Measurements from ENCODE around the gene PLD6.

The PLD6 gene

GRCh38 chr17:17156511-17156910, 49.6 kb downstream of the PLD6 start:
- no peak for DNase-seq (ENCODE audit: low read depth in 1 of 2, low spot score in 1 of 2)

GRCh38 chr17:17156107-17156506, 50.0 kb downstream of the PLD6 start:
- DNase-seq (ENCODE audit: low read depth in 1 of 2, low spot score in 1 of 2): no peak

DNA sequence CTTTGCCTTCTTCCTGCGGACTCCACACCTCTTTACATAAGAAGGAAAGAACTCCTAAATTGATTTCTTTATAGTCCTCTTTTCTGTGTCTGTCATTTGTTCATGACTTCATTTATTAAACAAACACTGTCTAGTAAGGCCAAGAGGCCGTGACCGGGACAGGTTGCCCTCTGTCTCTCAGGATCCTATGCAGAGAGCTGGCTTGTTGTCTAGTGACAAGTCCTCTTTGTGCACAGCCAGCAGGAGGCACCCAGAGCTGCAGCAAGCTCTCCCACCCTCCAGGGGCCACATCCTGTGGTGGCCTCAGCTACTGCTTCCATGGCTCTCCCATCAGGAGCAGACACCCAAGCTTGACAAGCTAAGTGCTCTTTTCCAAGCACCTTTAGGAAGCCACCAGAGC, 50.6 kb downstream of the PLD6 start:
- DNase-seq (ENCODE audit: low read depth in 1 of 2, low spot score in 1 of 2): no peak

DNA sequence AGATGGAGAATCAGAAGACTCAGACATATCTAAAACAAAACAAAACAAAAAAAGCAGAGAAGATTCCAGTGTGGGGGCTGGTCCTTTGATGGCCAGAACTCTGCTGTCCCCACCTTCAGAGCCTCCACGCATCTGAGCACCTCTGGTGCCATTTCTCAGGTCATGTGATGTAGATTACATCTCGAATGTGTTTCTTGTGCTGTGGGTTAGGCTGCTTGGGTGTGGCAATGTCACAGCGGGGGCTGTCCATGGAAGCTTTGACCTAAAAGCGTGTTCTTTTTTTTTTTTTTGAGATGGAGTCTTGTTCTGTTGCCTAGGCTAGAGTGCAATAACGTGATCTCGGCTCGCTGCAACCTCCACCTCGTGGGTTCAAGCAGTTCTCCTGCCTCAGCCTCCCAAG, 51.2 kb downstream of the PLD6 start:
- no peak for DNase-seq (ENCODE audit: low read depth in 1 of 2, low spot score in 1 of 2)

- DNase-seq (ENCODE audit: low read depth in 1 of 2, low spot score in 1 of 2): no peak
Measured at GRCh38 chr17:17154556-17154955, 51.6 kb downstream of the PLD6 start.

- DNase-seq (ENCODE audit: low read depth in 1 of 2, low spot score in 1 of 2): no peak
Measured at GRCh38 chr17:17153709-17154108, 52.4 kb downstream of the PLD6 start.

GRCh38 chr17:17153071-17153470, 53.1 kb downstream of the PLD6 start:
- DNase-seq (ENCODE audit: low read depth in 1 of 2, low spot score in 1 of 2): no peak

- DNase-seq (ENCODE audit: low read depth in 1 of 2, low spot score in 1 of 2): no peak
Measured at GRCh38 chr17:17152385-17152784, 53.7 kb downstream of the PLD6 start.

GRCh38 chr17:17151962-17152361, 54.2 kb downstream of the PLD6 start:
- no peak for DNase-seq (ENCODE audit: low read depth in 1 of 2, low spot score in 1 of 2)

DNA sequence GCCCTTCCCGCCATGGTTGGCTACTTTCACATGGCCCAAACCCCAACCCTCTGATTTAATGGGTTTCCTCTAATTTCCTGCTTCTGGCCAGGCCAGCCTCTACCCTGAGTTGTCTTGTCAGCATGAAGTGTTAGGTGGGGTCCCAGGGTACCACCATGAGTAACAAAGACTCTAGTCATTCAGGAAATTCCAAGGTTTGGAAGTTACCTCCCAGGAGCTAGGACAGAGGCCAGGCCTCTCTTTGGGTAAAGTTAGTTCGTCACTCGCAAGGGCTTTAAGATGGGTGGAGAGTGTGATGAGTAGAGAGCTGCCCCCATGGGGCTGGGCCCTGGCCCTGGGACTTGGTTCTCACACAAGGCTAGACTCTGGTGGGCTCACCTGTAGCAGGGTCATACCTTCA, 54.6 kb downstream of the PLD6 start:
- no peak for DNase-seq (ENCODE audit: low read depth in 1 of 2, low spot score in 1 of 2)

DNA sequence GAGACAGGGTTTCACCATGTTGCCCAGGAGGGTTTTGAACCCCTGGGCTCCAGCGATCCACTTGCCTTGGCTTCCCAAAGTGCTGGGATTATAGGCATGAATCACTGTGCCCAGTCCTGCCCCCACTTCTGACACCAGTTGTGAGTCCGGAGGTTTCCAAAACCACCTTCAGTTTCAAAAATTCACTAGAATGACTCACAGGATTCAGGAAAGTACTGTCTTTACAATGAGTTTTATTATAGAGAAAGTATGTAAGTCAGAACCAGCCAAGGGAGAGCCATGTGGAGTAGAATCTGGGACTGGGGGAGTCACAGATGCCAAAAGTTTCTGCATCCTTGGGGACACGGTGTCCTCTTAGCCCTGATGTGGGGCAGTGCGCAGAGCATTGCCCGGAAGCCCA, 55.1 kb downstream of the PLD6 start:
- DNase-seq (ENCODE audit: low read depth in 1 of 2, low spot score in 1 of 2): no peak

All from activated CD4-positive, alpha-beta T cell treated with anti-CD3 and anti-CD28 coated beads, Interleukin-2, amount 50 U/mL, for 24 hours (primary cell).